Measurements from ENCODE around the gene NOTCH4. TPM values are rescaled to one million over a fixed set of nuclear protein-coding genes. Genes with fewer than 3 reads are reported as not detected.

The NOTCH4 gene
- total and polyA plus RNA-seq, 2 donors (not counting 3 experiments of a cell fraction or from before 2014, with no cell fraction given) = 41.7 to 114 TPM

GRCh38 chr6:32200711-32201475, 23.0 kb downstream of the NOTCH4 start:
- Histone ChIP-seq H3K9ac (replicated peaks; ENCODE audit: extremely low read depth, insufficient read depth, low read length) (no peak overlapping the region), H3K9me1 (replicated peaks; ENCODE audit: control insufficient read depth, extremely low read depth, insufficient read depth, low read length) (no peaks in the 10 kb centered on the region), H3K27me3 (ENCODE audit: control insufficient read depth in 2 of 2, insufficient read depth in 2 of 2, low read length in 2 of 2) (no peaks in the 10 kb centered on the region), H2AFZ (ENCODE audit: low read depth, low read length) (no peak overlapping the region), H3K4me3 (replicated peaks in 1 of 3; ENCODE audit: insufficient read depth in 1 of 3, low read depth in 1 of 3, low read length in 3 of 3) (no peak overlapping the region), H4K20me1 (replicated peaks; ENCODE audit: control insufficient read depth, extremely low read depth, insufficient read depth, low read length) (no peaks in the 10 kb centered on the region), H3K9me3 (replicated peaks; ENCODE audit: control insufficient read depth, insufficient read depth, low read length) (no peaks in the 10 kb centered on the region), H3K4me1 (ENCODE audit: control insufficient read depth, extremely low read depth, insufficient read depth, low read length) (peaks cover 11% of the 10 kb centered on the region), H3K36me3 (ENCODE audit: control insufficient read depth in 2 of 2, extremely low read depth in 1 of 2, insufficient read depth in 2 of 2, low read length in 2 of 2) (peaks cover 7 to 13% of the 10 kb centered on the region in 2 experiments), H3K79me2 (ENCODE audit: control insufficient read depth, insufficient read depth, low read length) (no peaks in the 10 kb centered on the region), H3K4me2 (ENCODE audit: insufficient read depth, low read length) (no peak overlapping the region), H3K27ac (ENCODE audit: insufficient read depth, low read depth, low read length) (no peak overlapping the region)
- intact Hi-C loops (cut with micrococcal nuclease) (no loop called here), dilution Hi-C loops (cut with MboI; ENCODE audit: extremely low pct_ligation_motif_present, low sequenced_read_pairs) (no loop called here)
- no TSS peak for BruUV-seq (replicated peaks)
- ChIA-PET POLR2A (no interaction called here), CTCF (no interaction called here)
- TF ChIP-seq FOS (IDR thresholded peaks at IDR 0.05; ENCODE audit: borderline replicate concordance, insufficient read depth, low read length) = no peak
- TF ChIP-seq, protein P1, sequence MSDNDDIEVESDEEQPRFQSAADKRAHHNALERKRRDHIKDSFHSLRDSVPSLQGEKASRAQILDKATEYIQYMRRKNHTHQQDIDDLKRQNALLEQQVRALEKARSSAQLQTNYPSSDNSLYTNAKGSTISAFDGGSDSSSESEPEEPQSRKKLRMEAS (IDR thresholded peaks at IDR 0.05; ENCODE audit: insufficient read depth, insufficient read length) = no peak
- no peak for TF ChIP-seq EZH2 (IDR thresholded peaks at IDR 0.05; ENCODE audit: borderline replicate concordance, low read depth, low read length, severe bottlenecking)
- no peak for TF ChIP-seq POLR2AphosphoS5 (IDR thresholded peaks at IDR 0.05; ENCODE audit: insufficient read depth, low read depth, low read length)
- no peak for TF ChIP-seq JUN (IDR thresholded peaks at IDR 0.05; ENCODE audit: borderline replicate concordance, insufficient read depth, insufficient read length, low read depth)
- no peak for TF ChIP-seq GATA2 (IDR thresholded peaks at IDR 0.05; ENCODE audit: insufficient read depth, insufficient read length, low read depth, low read length)
- no peak for TF ChIP-seq MYC (IDR thresholded peaks at IDR 0.05; ENCODE audit: low read depth, low read length)
- no peak for TF ChIP-seq CTCF (IDR thresholded peaks at IDR 0.05; ENCODE audit: extremely low read depth in 1 of 2, insufficient read depth in 1 of 2, low read depth in 1 of 2, low read length in 2 of 2)
- TF ChIP-seq POLR2A (IDR thresholded peaks at IDR 0.05; ENCODE audit: low read depth, low read length) = no peak
- FAIRE-seq (no peak), DNase-seq (ENCODE audit: low read depth, low spot score) (no peak)

Measured in endothelial cell of umbilical vein (primary cell).